ENCODE results near the gene PISD. TPM values are rescaled to one million over a fixed set of nuclear protein-coding genes. Genes with fewer than 3 reads are reported as not detected.
"Not testable (repeated sequence)": the region's sequence is repeated elsewhere in the genome, so short reads cannot be mapped to it uniquely, and the experiment has no call there.

Gene PISD
- polyA plus RNA-seq, 1 donor: 54.3 TPM

DNA sequence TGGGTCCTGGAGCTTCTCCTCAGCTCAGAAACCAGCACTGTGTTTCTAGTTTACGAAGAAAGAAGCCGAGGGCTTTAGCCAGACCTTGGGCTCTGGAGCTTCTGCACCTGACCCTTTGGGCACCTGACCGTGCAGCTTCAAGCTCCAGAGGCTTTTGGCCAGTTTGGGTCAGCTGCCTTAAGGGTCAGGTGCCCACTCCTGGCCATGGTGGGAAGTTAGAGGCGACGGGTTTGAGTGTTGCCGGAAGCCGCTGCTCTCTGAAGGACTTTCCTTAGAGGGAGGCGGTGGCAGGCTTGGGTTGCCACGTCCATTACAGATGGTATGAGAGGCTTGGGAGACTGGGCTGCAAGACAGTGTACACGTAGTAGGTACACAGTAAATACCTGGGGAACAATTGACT, 52.3 kb downstream of the PISD start:
- H3K4me1 ChIP-seq (ENCODE audit: control insufficient read depth, insufficient read depth, low read length): peaks cover 40% of the 10 kb centered on the region
- no peak overlapping the region for H3K4me3 ChIP-seq (ENCODE audit: low read length)
- DNase-seq: no peak
- H3K27ac ChIP-seq (ENCODE audit: low read length): no peak overlapping the region
- WGBS (ENCODE audit: insufficient coverage, low lambda C conversion rate): no CpG with 5 or more reads among the region's 10 CpGs
- H3K9me3 ChIP-seq (ENCODE audit: control insufficient read depth, low read depth, low read length): peaks cover 6% of the 10 kb centered on the region
- no peaks in the 10 kb centered on the region for H3K27me3 ChIP-seq (ENCODE audit: control insufficient read depth, insufficient read depth, low read length)
- H3K36me3 ChIP-seq (ENCODE audit: control insufficient read depth, insufficient read depth, low read length): peaks cover 51% of the 10 kb centered on the region

DNA sequence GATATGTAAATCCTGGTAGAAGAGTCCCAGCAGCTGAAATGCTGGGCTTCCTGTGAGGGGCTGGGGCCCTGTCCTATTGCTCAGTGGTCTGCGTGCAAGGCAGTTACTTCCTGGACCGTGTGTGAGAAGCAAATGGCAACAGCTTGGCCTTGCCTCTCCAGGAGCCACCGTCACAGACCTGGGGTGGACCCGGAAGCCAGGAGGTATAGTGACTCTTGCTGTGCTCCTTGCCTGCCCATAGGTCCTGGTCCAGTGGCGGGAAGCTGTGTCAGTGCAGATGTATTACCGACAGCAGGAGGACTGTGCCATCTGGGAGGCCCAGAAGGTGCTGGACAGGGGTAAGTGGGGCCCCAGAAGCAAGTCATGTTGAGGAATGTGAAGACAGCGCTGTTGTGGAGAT, 54.3 kb downstream of the PISD start:
- H3K4me1 ChIP-seq (ENCODE audit: control insufficient read depth, insufficient read depth, low read length): peaks cover 26% of the 10 kb centered on the region
- no peak overlapping the region for H3K4me3 ChIP-seq (ENCODE audit: low read length)
- no peak for DNase-seq
- no peak overlapping the region for H3K27ac ChIP-seq (ENCODE audit: low read length)
- WGBS (ENCODE audit: insufficient coverage, low lambda C conversion rate): no CpG with 5 or more reads among the region's 7 CpGs
- H3K27me3 ChIP-seq (ENCODE audit: control insufficient read depth, insufficient read depth, low read length): no peaks in the 10 kb centered on the region
- no peaks in the 10 kb centered on the region for H3K9me3 ChIP-seq (ENCODE audit: control insufficient read depth, low read depth, low read length)
- peaks cover 58% of the 10 kb centered on the region for H3K36me3 ChIP-seq (ENCODE audit: control insufficient read depth, insufficient read depth, low read length)

DNA sequence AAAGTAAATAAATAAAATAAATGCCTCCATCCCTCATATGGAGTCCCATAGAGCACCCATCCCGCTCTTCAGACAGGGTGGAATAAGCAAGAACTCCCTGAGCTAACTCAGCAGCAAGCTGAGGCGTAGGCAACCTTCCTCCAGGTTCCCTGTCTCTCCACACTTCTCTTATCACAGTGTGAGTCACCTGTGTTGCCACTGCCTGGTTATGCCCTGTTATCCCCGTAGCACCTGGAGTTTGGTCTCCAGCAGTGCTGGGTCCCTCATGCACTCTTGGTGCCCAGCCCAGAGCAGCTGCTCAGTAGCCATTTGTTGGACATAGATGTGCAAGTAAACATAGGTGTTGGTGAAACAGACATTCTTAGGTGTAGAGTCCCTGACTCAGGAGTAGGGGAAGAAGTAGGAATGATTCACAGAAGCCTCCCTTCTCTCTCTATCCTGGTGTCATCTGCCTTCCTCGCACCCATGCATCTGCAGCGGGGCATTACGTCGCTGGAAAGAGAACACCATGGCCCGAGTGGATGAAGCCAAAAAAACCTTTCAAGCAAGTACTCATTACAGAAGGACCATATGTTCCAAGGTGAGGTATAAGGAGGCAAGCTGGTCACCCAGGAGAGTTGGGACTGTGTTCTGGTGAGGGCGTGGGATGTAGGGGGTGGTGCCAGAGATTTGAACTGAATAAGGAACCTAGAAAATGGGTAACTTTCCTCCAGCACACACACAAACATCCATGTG, 56.0 kb downstream of the PISD start:
- Histone ChIP-seq H3K36me3 (ENCODE audit: control insufficient read depth, insufficient read depth, low read length) (peaks cover 54% of the 10 kb centered on the region), H3K4me1 (ENCODE audit: control insufficient read depth, insufficient read depth, low read length) (peaks cover 23% of the 10 kb centered on the region), H3K27ac (ENCODE audit: low read length) (peak overlapping the region; percentile 81), H3K9me3 (ENCODE audit: control insufficient read depth, low read depth, low read length) (no peaks in the 10 kb centered on the region), H3K4me3 (ENCODE audit: low read length) (no peak overlapping the region), H3K27me3 (ENCODE audit: control insufficient read depth, insufficient read depth, low read length) (no peaks in the 10 kb centered on the region)
- no CpG with 5 or more reads among the region's 9 CpGs for WGBS (ENCODE audit: insufficient coverage, low lambda C conversion rate)
- DNase-seq: peak; percentile 75 to 85

DNA sequence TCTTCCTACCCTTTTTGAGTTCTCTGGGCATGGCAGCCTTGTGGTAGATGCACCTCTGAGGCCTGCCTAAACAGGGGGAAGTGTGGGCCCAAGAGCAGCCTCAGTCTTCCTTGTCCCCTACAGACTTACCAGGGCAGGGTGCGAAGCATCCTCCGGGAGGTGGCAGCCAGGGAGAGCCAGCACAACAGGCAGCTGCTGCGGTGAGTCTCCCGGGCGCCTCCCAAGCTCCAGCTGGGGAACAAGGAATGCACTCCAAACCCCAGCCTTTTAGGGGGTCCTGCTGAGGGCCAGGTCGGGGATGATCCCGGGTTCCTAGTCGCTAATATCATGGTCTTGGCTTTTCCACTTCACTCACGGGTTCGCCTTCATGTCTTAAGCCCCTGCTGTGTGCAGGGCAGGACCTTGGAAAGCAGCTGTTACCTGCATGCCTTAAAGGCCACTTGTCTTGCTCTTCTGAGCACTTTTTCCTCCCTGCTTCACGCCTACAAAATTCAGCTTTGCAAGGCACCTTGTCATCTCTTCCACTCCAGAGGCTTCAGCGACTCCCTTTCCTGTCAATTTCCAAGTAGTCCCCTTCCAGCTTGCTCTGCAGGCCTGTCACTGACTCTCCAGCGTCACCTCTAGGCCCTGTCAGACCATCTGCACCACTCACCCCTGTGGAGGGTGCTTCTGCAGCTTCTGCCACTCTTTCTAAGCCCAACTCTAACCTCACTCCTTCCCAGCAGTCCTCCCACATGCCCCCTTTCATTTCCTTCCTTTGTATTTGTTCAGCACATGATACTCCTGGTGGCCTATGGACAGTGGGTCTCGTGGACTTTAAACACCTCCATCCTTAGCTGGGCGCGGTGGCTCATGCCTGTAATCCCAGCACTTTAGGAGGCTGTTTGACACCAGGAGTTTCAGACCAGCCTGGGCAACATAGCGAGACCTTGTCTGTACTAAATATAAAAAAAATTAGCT, 57.0 kb downstream of the PISD start:
- 67% methylated on average over 1 of the region's 17 CpGs for WGBS (ENCODE audit: insufficient coverage, low lambda C conversion rate)

DNA sequence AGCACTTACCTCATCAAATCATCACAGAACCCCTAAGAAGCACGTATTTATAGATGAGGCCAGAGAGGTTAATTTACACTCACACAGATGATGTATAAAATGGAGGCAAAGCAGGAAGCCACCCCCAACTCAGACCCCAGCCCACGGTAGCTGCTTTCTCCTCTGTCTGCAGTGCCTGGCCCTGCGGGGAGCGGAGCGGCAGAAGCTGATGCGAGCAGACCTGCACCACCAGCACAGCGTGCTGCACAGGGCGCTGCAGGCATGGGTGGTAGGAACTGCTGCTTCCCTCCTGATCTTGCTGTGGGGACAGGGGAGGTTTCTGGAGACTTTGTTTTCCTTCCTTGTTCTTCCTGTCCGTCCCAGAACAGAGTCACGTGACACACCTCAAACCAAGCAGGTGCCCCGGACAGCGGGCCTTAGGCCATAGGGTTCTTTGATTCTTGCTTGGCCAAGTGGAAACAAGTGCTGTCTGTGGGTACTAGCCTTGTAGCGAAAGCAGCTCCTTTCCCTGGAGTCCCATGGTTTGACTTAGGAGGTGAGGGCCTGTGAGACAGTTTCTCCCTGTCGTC, 57.8 kb downstream of the PISD start:
- H3K27ac ChIP-seq (ENCODE audit: low read length): peak overlapping the region; percentile 81
- no peaks in the 10 kb centered on the region for H3K9me3 ChIP-seq (ENCODE audit: control insufficient read depth, low read depth, low read length)
- H3K4me1 ChIP-seq (ENCODE audit: control insufficient read depth, insufficient read depth, low read length): peaks cover 23% of the 10 kb centered on the region
- no CpG with 5 or more reads among the region's 14 CpGs for WGBS (ENCODE audit: insufficient coverage, low lambda C conversion rate)
- DNase-seq: no peak
- H3K4me3 ChIP-seq (ENCODE audit: low read length): no peak overlapping the region
- H3K27me3 ChIP-seq (ENCODE audit: control insufficient read depth, insufficient read depth, low read length): no peaks in the 10 kb centered on the region
- peaks cover 37% of the 10 kb centered on the region for H3K36me3 ChIP-seq (ENCODE audit: control insufficient read depth, insufficient read depth, low read length)

More for the DNA sequence above, 57.0 kb downstream of the PISD start:
- peak in 1 of 2 donors; percentile 70 for DNase-seq
- H3K4me1 ChIP-seq (ENCODE audit: control insufficient read depth, insufficient read depth, low read length): peaks cover 23% of the 10 kb centered on the region
- H3K4me3 ChIP-seq (ENCODE audit: low read length): no peak overlapping the region
- H3K27ac ChIP-seq (ENCODE audit: low read length): peak overlapping the region; percentile 81
- H3K36me3 ChIP-seq (ENCODE audit: control insufficient read depth, insufficient read depth, low read length): peaks cover 45% of the 10 kb centered on the region
- no peaks in the 10 kb centered on the region for H3K27me3 ChIP-seq (ENCODE audit: control insufficient read depth, insufficient read depth, low read length)
- no peaks in the 10 kb centered on the region for H3K9me3 ChIP-seq (ENCODE audit: control insufficient read depth, low read depth, low read length)

DNA sequence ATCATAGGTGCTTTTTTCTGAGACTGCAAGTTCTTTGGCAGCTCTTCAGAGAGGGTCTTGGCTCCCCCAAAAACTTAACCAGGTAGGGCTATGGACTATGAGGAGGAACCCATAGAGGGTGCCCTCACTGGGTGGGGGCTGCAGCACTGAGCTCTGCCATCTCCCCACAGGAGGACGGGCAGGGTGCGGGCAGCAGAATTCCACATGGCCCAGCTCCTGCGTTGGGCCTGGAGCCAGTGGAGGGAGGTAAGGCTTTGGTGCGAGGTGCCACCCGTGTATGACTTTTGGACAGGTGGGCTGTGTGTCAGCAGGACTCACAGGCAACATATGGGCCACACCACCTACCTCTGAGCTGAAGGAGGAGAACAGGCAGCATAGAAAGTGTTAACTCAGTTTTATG, 58.4 kb downstream of the PISD start:
- no peak for DNase-seq
- Histone ChIP-seq H3K4me1 (ENCODE audit: control insufficient read depth, insufficient read depth, low read length) (peaks cover 23% of the 10 kb centered on the region), H3K36me3 (ENCODE audit: control insufficient read depth, insufficient read depth, low read length) (peaks cover 32% of the 10 kb centered on the region), H3K27me3 (ENCODE audit: control insufficient read depth, insufficient read depth, low read length) (no peaks in the 10 kb centered on the region), H3K4me3 (ENCODE audit: low read length) (no peak overlapping the region), H3K27ac (ENCODE audit: low read length) (no peak overlapping the region), H3K9me3 (ENCODE audit: control insufficient read depth, low read depth, low read length) (no peaks in the 10 kb centered on the region)
- no CpG with 5 or more reads among the region's 5 CpGs for WGBS (ENCODE audit: insufficient coverage, low lambda C conversion rate)

DNA sequence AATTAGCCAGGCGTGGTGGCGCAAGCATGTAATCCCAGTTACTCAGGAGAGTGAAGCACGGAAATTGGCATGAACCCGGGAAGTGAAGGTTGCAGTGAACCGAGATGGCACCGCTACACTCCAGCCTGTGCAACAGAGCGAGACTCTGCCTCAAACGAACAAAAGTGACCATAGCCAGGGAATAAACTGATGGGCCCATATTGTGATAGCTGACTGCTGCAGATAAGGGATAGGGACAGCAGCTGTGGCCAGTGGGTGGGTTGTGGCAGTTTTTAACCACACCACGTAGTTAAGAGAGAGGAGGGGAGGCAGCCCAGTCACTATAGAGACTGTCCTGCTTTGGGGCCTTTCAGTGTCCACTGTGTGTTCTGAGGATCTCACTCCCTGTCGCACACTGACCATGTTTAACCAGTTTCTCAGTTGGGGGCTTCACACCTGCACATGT, 58.9 kb downstream of the PISD start:
- Histone ChIP-seq H3K36me3 (ENCODE audit: control insufficient read depth, insufficient read depth, low read length) (peaks cover 27% of the 10 kb centered on the region), H3K27ac (ENCODE audit: low read length) (no peak overlapping the region), H3K4me3 (ENCODE audit: low read length) (no peak overlapping the region), H3K9me3 (ENCODE audit: control insufficient read depth, low read depth, low read length) (no peaks in the 10 kb centered on the region), H3K27me3 (ENCODE audit: control insufficient read depth, insufficient read depth, low read length) (no peaks in the 10 kb centered on the region), H3K4me1 (ENCODE audit: control insufficient read depth, insufficient read depth, low read length) (peaks cover 23% of the 10 kb centered on the region)
- DNase-seq: no peak
- no CpG with 5 or more reads among the region's 10 CpGs for WGBS (ENCODE audit: insufficient coverage, low lambda C conversion rate)

DNA sequence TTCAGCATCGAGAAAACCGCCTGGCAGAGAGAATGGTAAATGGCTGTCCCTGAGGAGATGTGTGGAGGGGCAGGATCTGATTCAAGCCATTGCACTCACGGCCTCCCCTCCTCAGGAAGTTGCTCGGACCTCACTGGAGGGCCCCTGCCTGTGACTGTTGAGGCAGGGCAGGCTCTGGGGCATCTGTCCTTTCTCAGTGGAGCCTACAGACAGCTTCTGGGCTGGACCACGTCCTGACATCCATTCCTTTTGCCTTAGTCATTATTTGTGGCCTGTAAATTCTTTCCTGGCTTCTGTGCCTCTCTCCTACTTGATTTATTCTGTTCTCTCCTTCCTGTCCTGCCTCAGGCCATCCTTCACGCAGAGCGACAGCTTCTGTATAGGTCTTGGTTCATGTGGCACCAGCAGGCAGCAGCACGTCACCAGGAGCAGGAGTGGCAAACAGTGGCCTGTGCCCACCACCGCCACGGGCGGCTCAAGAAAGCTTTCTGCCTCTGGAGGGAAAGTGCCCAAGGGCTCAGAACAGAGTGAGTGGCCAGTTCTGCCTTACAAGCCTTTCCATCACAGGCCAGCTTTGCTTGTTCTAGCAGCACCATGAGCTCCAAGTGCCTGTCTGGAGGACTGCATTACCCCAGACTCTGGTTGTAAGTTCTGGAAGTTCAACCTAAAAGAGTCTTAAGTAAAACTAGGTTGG, 59.6 kb downstream of the PISD start:
- WGBS (ENCODE audit: insufficient coverage, low lambda C conversion rate): 70% methylated on average over 2 of the region's 11 CpGs
- no peaks in the 10 kb centered on the region for H3K9me3 ChIP-seq (ENCODE audit: control insufficient read depth, low read depth, low read length)
- no peaks in the 10 kb centered on the region for H3K27me3 ChIP-seq (ENCODE audit: control insufficient read depth, insufficient read depth, low read length)
- DNase-seq: no peak
- H3K27ac ChIP-seq (ENCODE audit: low read length): peak overlapping the region; percentile 18
- H3K4me1 ChIP-seq (ENCODE audit: control insufficient read depth, insufficient read depth, low read length): peaks cover 23% of the 10 kb centered on the region
- peaks cover 22% of the 10 kb centered on the region for H3K36me3 ChIP-seq (ENCODE audit: control insufficient read depth, insufficient read depth, low read length)
- H3K4me3 ChIP-seq (ENCODE audit: low read length): no peak overlapping the region

DNA sequence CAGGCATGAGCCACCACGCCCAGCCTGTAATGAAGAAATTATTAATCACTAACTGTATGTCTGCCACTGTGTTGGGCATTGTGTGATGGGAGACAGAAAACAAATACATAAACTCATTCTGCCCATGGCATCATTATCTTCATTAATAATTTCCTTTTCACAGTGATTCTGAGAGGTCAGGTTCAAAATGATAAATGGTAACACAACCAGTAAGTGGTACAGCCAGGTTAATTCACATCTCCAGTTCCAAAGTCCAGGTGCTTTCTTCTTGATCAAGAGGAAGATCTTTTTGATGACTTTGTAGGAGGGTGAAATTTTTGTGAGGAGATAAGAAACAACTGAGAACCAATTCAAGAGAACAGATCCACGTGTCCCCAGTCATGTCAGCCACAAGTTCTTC, 66.7 kb downstream of the PISD start:
- DNase-seq: peak in 1 of 2 donors; percentile 41
- WGBS (ENCODE audit: insufficient coverage, low lambda C conversion rate): no CpG with 5 or more reads among the region's 2 CpGs

DNA sequence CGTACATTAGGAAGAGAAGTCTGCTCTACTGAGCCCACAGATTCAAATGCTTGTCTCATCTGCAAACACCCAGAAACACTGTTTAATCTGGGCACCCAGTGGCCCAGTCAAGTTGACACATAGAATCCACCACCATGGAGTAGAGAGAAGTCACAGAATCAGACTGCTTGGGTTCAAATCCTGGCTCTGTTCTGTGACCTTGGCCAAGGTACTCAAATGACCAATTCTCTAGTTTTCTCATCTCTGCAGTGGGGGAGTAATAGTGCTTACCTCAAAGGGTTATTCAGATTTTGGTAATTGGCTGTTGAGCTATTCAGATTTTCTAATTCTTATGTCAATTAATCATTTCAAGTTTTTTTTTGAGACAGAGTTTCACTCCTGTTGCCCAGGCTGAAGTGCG, 71.9 kb downstream of the PISD start:
- DNase-seq: not testable (repeated sequence)

More for the DNA sequence above, 66.7 kb downstream of the PISD start:
- H3K27ac ChIP-seq (ENCODE audit: low read length): no peak overlapping the region
- no peaks in the 10 kb centered on the region for H3K27me3 ChIP-seq (ENCODE audit: control insufficient read depth, insufficient read depth, low read length)
- H3K4me3 ChIP-seq (ENCODE audit: low read length): no peak overlapping the region
- H3K9me3 ChIP-seq (ENCODE audit: control insufficient read depth, low read depth, low read length): no peaks in the 10 kb centered on the region
- no peaks in the 10 kb centered on the region for H3K36me3 ChIP-seq (ENCODE audit: control insufficient read depth, insufficient read depth, low read length)
- no peaks in the 10 kb centered on the region for H3K4me1 ChIP-seq (ENCODE audit: control insufficient read depth, insufficient read depth, low read length)

More for the DNA sequence above, 71.9 kb downstream of the PISD start:
- not testable (repeated sequence) for H3K9me3 ChIP-seq (ENCODE audit: control insufficient read depth, low read depth, low read length); H3K4me3 ChIP-seq (ENCODE audit: low read length); H3K27me3 ChIP-seq (ENCODE audit: control insufficient read depth, insufficient read depth, low read length); H3K27ac ChIP-seq (ENCODE audit: low read length)
- peaks cover 14% of the 10 kb centered on the region for H3K36me3 ChIP-seq (ENCODE audit: control insufficient read depth, insufficient read depth, low read length)
- H3K4me1 ChIP-seq (ENCODE audit: control insufficient read depth, insufficient read depth, low read length): peaks cover 22% of the 10 kb centered on the region
- WGBS (ENCODE audit: insufficient coverage, low lambda C conversion rate): no CpG with 5 or more reads among the region's 2 CpGs

Measured in large intestine (tissue), 3 donors.